ENCODE measurements around the gene DIRAS2. TPM values are rescaled to one million over a fixed set of nuclear protein-coding genes. Genes with fewer than 3 reads are reported as not detected.

Gene DIRAS2
- total RNA-seq, 3 donors from 2014 or later = under 0.01 to 1.2 TPM; not detected in 1

DNA sequence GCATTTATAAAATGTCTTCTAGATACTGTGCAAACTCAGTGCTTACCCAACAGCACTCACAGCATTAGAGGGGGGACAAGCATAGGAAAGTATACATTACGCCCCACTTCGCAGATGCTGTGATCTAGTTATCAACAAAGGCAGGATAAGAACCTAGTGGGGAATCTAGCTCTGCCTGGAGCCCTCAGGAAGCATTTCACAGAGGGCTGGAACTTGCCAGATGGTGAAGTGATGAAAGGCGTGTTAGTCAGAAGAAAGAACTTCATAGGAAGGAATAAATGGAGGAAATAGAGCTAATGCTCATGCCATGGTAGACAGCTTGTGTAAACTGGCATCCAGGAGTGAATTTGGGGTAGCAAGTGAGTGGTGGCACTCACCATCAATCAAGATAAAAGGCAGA is 25.8 kb downstream of the DIRAS2 start:
- Histone ChIP-seq H3K9me3 (no peaks in the 10 kb centered on the region), H3K27ac (no peak overlapping the region), H3K36me3 (no peaks in the 10 kb centered on the region), H3K4me3 (no peak overlapping the region), H3K4me1 (no peaks in the 10 kb centered on the region), H3K27me3 (no peaks in the 10 kb centered on the region)
- intact Hi-C loops (cut with DNase I; ENCODE audit: low total_unique reads) = loop anchor here (5.0 kb wide), 1 partner anchor 290 kb away; no protein-coding TSS in a partner anchor
- DNase-seq (ENCODE audit: low spot score in 2 of 2) = no peak
- TF ChIP-seq POLR2AphosphoS5 (IDR thresholded peaks at IDR 0.05) (no peak), POLR2A (IDR thresholded peaks at IDR 0.05) (no peak)
- TF ChIP-seq, protein P1, sequence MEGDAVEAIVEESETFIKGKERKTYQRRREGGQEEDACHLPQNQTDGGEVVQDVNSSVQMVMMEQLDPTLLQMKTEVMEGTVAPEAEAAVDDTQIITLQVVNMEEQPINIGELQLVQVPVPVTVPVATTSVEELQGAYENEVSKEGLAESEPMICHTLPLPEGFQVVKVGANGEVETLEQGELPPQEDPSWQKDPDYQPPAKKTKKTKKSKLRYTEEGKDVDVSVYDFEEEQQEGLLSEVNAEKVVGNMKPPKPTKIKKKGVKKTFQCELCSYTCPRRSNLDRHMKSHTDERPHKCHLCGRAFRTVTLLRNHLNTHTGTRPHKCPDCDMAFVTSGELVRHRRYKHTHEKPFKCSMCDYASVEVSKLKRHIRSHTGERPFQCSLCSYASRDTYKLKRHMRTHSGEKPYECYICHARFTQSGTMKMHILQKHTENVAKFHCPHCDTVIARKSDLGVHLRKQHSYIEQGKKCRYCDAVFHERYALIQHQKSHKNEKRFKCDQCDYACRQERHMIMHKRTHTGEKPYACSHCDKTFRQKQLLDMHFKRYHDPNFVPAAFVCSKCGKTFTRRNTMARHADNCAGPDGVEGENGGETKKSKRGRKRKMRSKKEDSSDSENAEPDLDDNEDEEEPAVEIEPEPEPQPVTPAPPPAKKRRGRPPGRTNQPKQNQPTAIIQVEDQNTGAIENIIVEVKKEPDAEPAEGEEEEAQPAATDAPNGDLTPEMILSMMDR (IDR thresholded peaks at IDR 0.05) = no peak

DNA sequence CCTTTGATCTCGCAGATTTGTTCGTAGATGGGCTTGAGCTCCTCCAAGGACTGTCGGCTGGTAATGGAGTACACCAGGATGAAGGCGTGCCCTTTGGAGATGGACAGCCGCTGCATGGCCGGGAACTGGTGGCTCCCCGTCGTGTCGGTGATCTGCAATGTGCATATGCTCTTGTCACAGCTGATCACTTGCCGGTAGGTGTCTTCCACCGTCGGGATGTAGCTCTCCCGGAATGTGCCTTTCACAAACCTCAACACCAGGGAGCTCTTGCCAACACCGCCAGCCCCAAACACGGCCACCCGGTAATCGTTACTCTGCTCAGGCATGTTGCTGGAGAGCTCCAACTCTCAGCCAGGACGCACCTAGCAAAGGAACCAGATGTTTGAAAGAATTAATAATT is 29.1 kb downstream of the DIRAS2 start:
- intact Hi-C loops (cut with DNase I; ENCODE audit: low total_unique reads) = no loop called here
- no peaks in the 10 kb centered on the region for H3K27me3 ChIP-seq
- H3K27ac ChIP-seq = no peak overlapping the region
- H3K9me3 ChIP-seq = no peaks in the 10 kb centered on the region
- TF ChIP-seq POLR2A (IDR thresholded peaks at IDR 0.05) (no peak), POLR2AphosphoS5 (IDR thresholded peaks at IDR 0.05) (no peak)
- TF ChIP-seq, protein P1 (IDR thresholded peaks at IDR 0.05) = no peak
- H3K4me3 ChIP-seq = no peak overlapping the region
- DNase-seq (ENCODE audit: low spot score in 2 of 2) = no peak
- H3K4me1 ChIP-seq = no peaks in the 10 kb centered on the region
- H3K36me3 ChIP-seq = no peaks in the 10 kb centered on the region

DNA sequence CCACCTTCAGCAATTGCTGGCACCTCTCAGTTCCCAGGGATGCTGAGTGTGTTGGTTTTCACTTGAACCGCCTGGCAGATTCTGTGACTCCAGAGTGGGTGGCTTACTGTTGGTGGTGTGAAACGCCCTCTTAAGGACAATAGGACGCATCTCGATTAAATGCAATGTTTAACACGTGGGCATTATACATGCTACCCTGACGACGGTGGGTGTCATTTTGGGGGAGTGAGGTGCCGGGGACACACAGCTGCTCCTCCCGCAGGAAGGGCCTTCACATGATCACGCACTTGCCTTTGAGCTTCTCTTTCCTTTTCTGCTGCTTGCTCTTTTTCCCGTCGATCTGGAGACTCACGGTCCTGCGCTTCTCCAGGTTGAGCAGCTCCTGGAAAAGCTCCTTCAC is 29.7 kb downstream of the DIRAS2 start:
- TF ChIP-seq, protein P1 (IDR thresholded peaks at IDR 0.05) = no peak
- TF ChIP-seq POLR2A (IDR thresholded peaks at IDR 0.05) = no peak
- no peak for TF ChIP-seq POLR2AphosphoS5 (IDR thresholded peaks at IDR 0.05)
- intact Hi-C loops (cut with DNase I; ENCODE audit: low total_unique reads) = no loop called here

DNA sequence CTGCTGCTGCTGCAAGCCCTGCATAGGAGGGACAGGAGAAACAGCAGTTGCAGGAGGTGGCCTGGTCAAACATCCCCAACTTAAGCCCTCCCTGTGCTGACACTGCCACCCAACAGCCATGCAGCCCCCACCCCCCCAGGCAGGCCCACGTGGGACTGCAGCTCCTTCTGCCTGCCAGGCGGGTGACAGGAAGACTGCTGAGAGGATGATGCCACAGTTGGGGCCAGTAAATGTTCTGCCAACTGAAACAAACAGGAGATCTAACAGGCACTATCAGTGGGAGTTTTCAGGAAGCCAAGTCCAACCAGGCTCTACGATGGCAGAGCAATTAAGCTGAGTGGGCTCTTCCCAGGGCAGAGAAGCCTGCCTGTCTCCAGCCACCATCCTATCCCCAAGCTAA is 31.1 kb downstream of the DIRAS2 start:
- intact Hi-C loops (cut with DNase I; ENCODE audit: low total_unique reads) = no loop called here
- no peak overlapping the region for H3K4me3 ChIP-seq
- no peaks in the 10 kb centered on the region for H3K36me3 ChIP-seq
- no peaks in the 10 kb centered on the region for H3K4me1 ChIP-seq
- no peak overlapping the region for H3K27ac ChIP-seq
- no peaks in the 10 kb centered on the region for H3K27me3 ChIP-seq
- H3K9me3 ChIP-seq = no peaks in the 10 kb centered on the region
- DNase-seq (ENCODE audit: low spot score in 2 of 2) = no peak
- no peak for TF ChIP-seq POLR2AphosphoS5 (IDR thresholded peaks at IDR 0.05)
- TF ChIP-seq, protein P1 (IDR thresholded peaks at IDR 0.05) = no peak

More for the DNA sequence above, 29.7 kb downstream of the DIRAS2 start:
- Histone ChIP-seq H3K27ac (no peak overlapping the region), H3K4me1 (no peaks in the 10 kb centered on the region), H3K27me3 (no peaks in the 10 kb centered on the region), H3K36me3 (no peaks in the 10 kb centered on the region), H3K9me3 (no peaks in the 10 kb centered on the region), H3K4me3 (no peak overlapping the region)
- DNase-seq (ENCODE audit: low spot score in 2 of 2) = no peak

DNA sequence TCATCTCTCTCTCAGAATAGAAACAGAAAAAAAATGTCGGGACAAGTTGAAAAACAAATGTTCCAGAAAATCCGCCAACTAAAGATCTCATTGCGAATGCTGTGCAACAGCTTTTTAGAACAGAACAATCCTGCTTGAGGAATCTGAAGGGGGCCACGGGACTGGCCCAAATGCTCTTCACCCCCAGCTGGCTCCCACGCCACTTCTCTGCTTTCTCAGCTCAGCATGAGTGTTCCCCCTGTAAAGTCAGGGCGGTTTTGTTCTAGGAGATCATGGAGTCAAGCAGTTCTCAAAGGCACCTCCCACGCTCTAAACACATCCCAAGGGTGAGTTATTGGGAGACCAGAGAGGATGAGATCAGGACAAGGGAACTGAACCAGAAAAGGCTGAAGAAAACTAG is 31.5 kb downstream of the DIRAS2 start:
- no peaks in the 10 kb centered on the region for H3K36me3 ChIP-seq
- H3K9me3 ChIP-seq = no peaks in the 10 kb centered on the region
- no peak overlapping the region for H3K27ac ChIP-seq
- intact Hi-C loops (cut with DNase I; ENCODE audit: low total_unique reads) = no loop called here
- TF ChIP-seq POLR2A (IDR thresholded peaks at IDR 0.05) (no peak), POLR2AphosphoS5 (IDR thresholded peaks at IDR 0.05) (no peak)
- TF ChIP-seq, protein P1 (IDR thresholded peaks at IDR 0.05) = no peak
- no peaks in the 10 kb centered on the region for H3K27me3 ChIP-seq
- no peak for DNase-seq (ENCODE audit: low spot score in 2 of 2)
- no peak overlapping the region for H3K4me3 ChIP-seq
- no peaks in the 10 kb centered on the region for H3K4me1 ChIP-seq
